ENCODE results near the gene GBE1. TPM values are rescaled to one million over a fixed set of nuclear protein-coding genes. Genes with fewer than 3 reads are reported as not detected.

The GBE1 gene
- total RNA-seq, 1 experiment from 2014 or later: 9.2 TPM

- TF ChIP-seq E2F1 (CRISPR knock-in tag; IDR thresholded peaks at IDR 0.05) (no peak), JAZF1 (CRISPR knock-in tag; IDR thresholded peaks at IDR 0.05) (no peak), ERG (CRISPR knock-in tag; IDR thresholded peaks at IDR 0.05) (no peak)
These were observed 203.3 kb downstream of the GBE1 start (continued) for GRCh38 chr3:81558106-81558505.

GRCh38 chr3:81554801-81555200, 206.6 kb downstream of the GBE1 start:
- Mint-ChIP-seq H3K27ac (peak overlapping the region; percentile 16; the same call in 1 of the 2 replicates), H3K4me3 (no peak overlapping the region), H3K9me3 (peaks cover 19% of the 10 kb centered on the region), H3K4me1 (peaks cover 16% of the 10 kb centered on the region; the same call in 1 of the 2 replicates), H3K36me3 (peaks cover 7% of the 10 kb centered on the region), H3K27me3 (ENCODE audit: low read depth) (no peaks in the 10 kb centered on the region)
- ChIA-PET POLR2A (no interaction called here), CTCF (no interaction called here)
- ATAC-seq: no peak; the same call in 1 of the 2 replicates
- no peak for DNase-seq (ENCODE audit: low spot score)
- TF ChIP-seq ELF4 (CRISPR knock-in tag; IDR thresholded peaks at IDR 0.05; ENCODE audit: low read depth) (no peak), IRF1 (CRISPR knock-in tag; IDR thresholded peaks at IDR 0.05) (no peak), ZBTB43 (CRISPR knock-in tag; IDR thresholded peaks at IDR 0.05) (no peak), FOXP4 (CRISPR knock-in tag; IDR thresholded peaks at IDR 0.05) (no peak)

GRCh38 chr3:81554388-81554787, 207.1 kb downstream of the GBE1 start:
- H3K36me3 Mint-ChIP-seq: peaks cover 10% of the 10 kb centered on the region
- H3K27me3 Mint-ChIP-seq (ENCODE audit: low read depth): no peaks in the 10 kb centered on the region
- no peak overlapping the region for H3K4me3 Mint-ChIP-seq
- peaks cover 20% of the 10 kb centered on the region for H3K9me3 Mint-ChIP-seq
- H3K27ac Mint-ChIP-seq: no peak overlapping the region
- no peak for TF ChIP-seq SP1 (CRISPR knock-in tag; conservative IDR thresholded peaks at IDR 0.05)
- TF ChIP-seq AR (CRISPR knock-in tag; IDR thresholded peaks at IDR 0.05): no peak
- no peak for TF ChIP-seq PREB (CRISPR knock-in tag; IDR thresholded peaks at IDR 0.05; ENCODE audit: borderline replicate concordance)
- TF ChIP-seq CBFB (CRISPR knock-in tag; IDR thresholded peaks at IDR 0.05; ENCODE audit: low read depth): no peak
- no peak for TF ChIP-seq ESRRA (CRISPR knock-in tag; IDR thresholded peaks at IDR 0.05; ENCODE audit: borderline replicate concordance)
- no peak for TF ChIP-seq CREB1 (CRISPR knock-in tag; IDR thresholded peaks at IDR 0.05)
- TF ChIP-seq MLX (CRISPR knock-in tag; IDR thresholded peaks at IDR 0.05): no peak
- TF ChIP-seq ZNF416 (CRISPR knock-in tag; IDR thresholded peaks at IDR 0.05): no peak
- TF ChIP-seq SMAD3 (CRISPR knock-in tag; IDR thresholded peaks at IDR 0.05; ENCODE audit: borderline replicate concordance): no peak
- no peak for TF ChIP-seq CDX4 (CRISPR knock-in tag; IDR thresholded peaks at IDR 0.05; ENCODE audit: borderline replicate concordance)
- no peak for TF ChIP-seq ZNF219 (CRISPR knock-in tag; IDR thresholded peaks at IDR 0.05; ENCODE audit: borderline replicate concordance)
- no peak for TF ChIP-seq GTF2I (CRISPR knock-in tag; conservative IDR thresholded peaks at IDR 0.05)
- no peak for TF ChIP-seq E2F5 (CRISPR knock-in tag; IDR thresholded peaks at IDR 0.05)
- POLR2A ChIA-PET: no interaction called here
- peaks cover 16% of the 10 kb centered on the region; the same call in 1 of the 2 replicates for H3K4me1 Mint-ChIP-seq
- DNase-seq (ENCODE audit: low spot score) (no peak), ATAC-seq (peak; percentile 51)
- CTCF ChIA-PET: no interaction called here
